ENCODE measurements around the gene ADCY5. TPM values are rescaled to one million over a fixed set of nuclear protein-coding genes. Genes with fewer than 3 reads are reported as not detected.

ADCY5 gene
- total RNA-seq, 1 donor from 2014 or later: 29.8 TPM

GRCh38 chr3:123314359-123315270, 134.3 kb downstream of the ADCY5 start:
- no peak for DNase-seq (ENCODE audit: low spot score in 2 of 2)
- FAIRE-seq: no peak

- FAIRE-seq (no peak), DNase-seq (ENCODE audit: low spot score in 2 of 2) (no peak)
Observed at GRCh38 chr3:123313889-123314288, 135.0 kb downstream of the ADCY5 start.

- no peak for FAIRE-seq
- no peak for DNase-seq (ENCODE audit: low spot score in 2 of 2)
Observed at GRCh38 chr3:123312331-123313265, 136.3 kb downstream of the ADCY5 start.

- DNase-seq (ENCODE audit: low spot score in 2 of 2) (no peak), FAIRE-seq (no peak)
Observed at GRCh38 chr3:123311201-123311600, 137.7 kb downstream of the ADCY5 start.

- no peak for FAIRE-seq
Observed at GRCh38 chr3:123310741-123311140, 138.1 kb downstream of the ADCY5 start.

GRCh38 chr3:123310186-123310585, 138.7 kb downstream of the ADCY5 start:
- FAIRE-seq: no peak

More at GRCh38 chr3:123310741-123311140, 138.1 kb downstream of the ADCY5 start:
- DNase-seq (ENCODE audit: low spot score in 2 of 2): no peak

GRCh38 chr3:123307064-123307463, 141.8 kb downstream of the ADCY5 start:
- FAIRE-seq (no peak), DNase-seq (ENCODE audit: low spot score in 2 of 2) (no peak)

More at GRCh38 chr3:123310186-123310585, 138.7 kb downstream of the ADCY5 start:
- no peak for DNase-seq (ENCODE audit: low spot score in 2 of 2)

- FAIRE-seq: no peak
- no peak for DNase-seq (ENCODE audit: low spot score in 2 of 2)
Observed at GRCh38 chr3:123305192-123305591, 143.7 kb downstream of the ADCY5 start.

GRCh38 chr3:123303976-123304560, 144.8 kb downstream of the ADCY5 start:
- FAIRE-seq: no peak

GRCh38 chr3:123302961-123303360, 145.9 kb downstream of the ADCY5 start:
- FAIRE-seq: no peak
- no peak for DNase-seq (ENCODE audit: low spot score in 2 of 2)

More at GRCh38 chr3:123303976-123304560, 144.8 kb downstream of the ADCY5 start:
- no peak for DNase-seq (ENCODE audit: low spot score in 2 of 2)

- DNase-seq (ENCODE audit: low spot score in 2 of 2): no peak
- FAIRE-seq: no peak
Observed at GRCh38 chr3:123301331-123302184, 147.3 kb downstream of the ADCY5 start.

GRCh38 chr3:123300583-123300982, 148.3 kb downstream of the ADCY5 start:
- DNase-seq (ENCODE audit: low spot score in 2 of 2) (no peak), FAIRE-seq (no peak)

- DNase-seq (ENCODE audit: low spot score in 2 of 2) (no peak), FAIRE-seq (no peak)
Observed at GRCh38 chr3:123300056-123300455, 148.8 kb downstream of the ADCY5 start.

GRCh38 chr3:123299581-123299980, 149.3 kb downstream of the ADCY5 start:
- FAIRE-seq: no peak
- DNase-seq (ENCODE audit: low spot score in 2 of 2): no peak

- FAIRE-seq: no peak
- no peak for DNase-seq (ENCODE audit: low spot score in 2 of 2)
Observed at GRCh38 chr3:123298903-123299302, 150.0 kb downstream of the ADCY5 start.

GRCh38 chr3:123297627-123297899, 151.3 kb downstream of the ADCY5 start:
- DNase-seq (ENCODE audit: low spot score in 2 of 2) (no peak), FAIRE-seq (no peak)

- DNase-seq (ENCODE audit: low spot score in 2 of 2) (no peak), FAIRE-seq (no peak)
Observed at GRCh38 chr3:123296836-123297626, 151.9 kb downstream of the ADCY5 start.

GRCh38 chr3:123296261-123296660, 152.6 kb downstream of the ADCY5 start:
- FAIRE-seq (no peak), DNase-seq (ENCODE audit: low spot score in 2 of 2) (no peak)

- DNase-seq (ENCODE audit: low spot score in 2 of 2) (no peak), FAIRE-seq (no peak)
Observed at GRCh38 chr3:123295901-123296250, 153.0 kb downstream of the ADCY5 start.

Measured in frontal cortex (tissue), 4 donors.